Ishikawa (cell line): ENCODE measurements around the gene NR3C1.

Source experiments
- CEBPB ChIP-seq: IDR thresholded peaks from 2 replicates; pipeline ENCODE4 v1.6.1; 2012
- CREB1 ChIP-seq: IDR thresholded peaks from 2 replicates; pipeline ENCODE4 v1.6.1; 2012; ENCODE audit warnings: low read depth
- EGR1 ChIP-seq: IDR thresholded peaks from 2 replicates; pipeline ENCODE4 v1.6.1; 2012
- EP300 ChIP-seq: IDR thresholded peaks from 2 replicates; pipeline ENCODE4 v1.6.1; 2012; ENCODE audit warnings: borderline replicate concordance
- FOXM1 ChIP-seq: IDR thresholded peaks from 2 replicates; pipeline ENCODE4 v1.6.1; 2012; ENCODE audit warnings: low read depth, borderline replicate concordance
- MAX ChIP-seq: IDR thresholded peaks from 2 replicates; pipeline ENCODE4 v1.6.1; 2012
- NFIC ChIP-seq: IDR thresholded peaks from 2 replicates; pipeline ENCODE4 v1.6.1; 2012
- RAD21 ChIP-seq: IDR thresholded peaks from 2 replicates; pipeline ENCODE4 v1.6.1; 2012; ENCODE audit warnings: low read depth
- REST ChIP-seq: IDR thresholded peaks from 2 replicates; pipeline ENCODE4 v1.6.1; 2012; ENCODE audit warnings: low read depth, mild to moderate bottlenecking
- TAF1 ChIP-seq: IDR thresholded peaks from 2 replicates; pipeline ENCODE4 v1.6.1; 2012; ENCODE audit warnings: low read depth, mild to moderate bottlenecking
- TCF12 ChIP-seq: IDR thresholded peaks from 2 replicates; pipeline ENCODE4 v1.6.1; 2012; ENCODE audit warnings: low read depth
- TEAD4 ChIP-seq: IDR thresholded peaks from 2 replicates; pipeline ENCODE4 v1.6.1; 2012
- YY1 ChIP-seq: IDR thresholded peaks from 2 replicates; pipeline ENCODE4 v1.6.1; 2012; ENCODE audit warnings: low read depth
- ZBTB7A ChIP-seq: IDR thresholded peaks from 2 replicates; pipeline ENCODE4 v1.6.1; 2012; ENCODE audit warnings: low read depth
- TF ChIP-seq, protein P1 (sequence below): IDR thresholded peaks from 2 replicates; pipeline ENCODE4 v1.6.1; 2012

Gene NR3C1

GRCh38 chr5:143379606-143380005 lies 23.9 kb downstream of the NR3C1 start:
- no peak for TF ChIP-seq TCF12
- no peak for TF ChIP-seq MAX
- TF ChIP-seq YY1, result no peak
- no peak for TF ChIP-seq EGR1
- no peak for TF ChIP-seq NFIC

GRCh38 chr5:143376911-143377813 lies 26.3 kb downstream of the NR3C1 start:
- no peak for TF ChIP-seq CEBPB
- no peak for TF ChIP-seq TCF12
- no peak for TF ChIP-seq ZBTB7A
- TF ChIP-seq TAF1, result no peak
- TF ChIP-seq REST, result no peak
- no peak for TF ChIP-seq YY1
- TF ChIP-seq FOXM1, result no peak
- no peak for TF ChIP-seq EGR1
- TF ChIP-seq RAD21, result no peak
- TF ChIP-seq, protein P1, sequence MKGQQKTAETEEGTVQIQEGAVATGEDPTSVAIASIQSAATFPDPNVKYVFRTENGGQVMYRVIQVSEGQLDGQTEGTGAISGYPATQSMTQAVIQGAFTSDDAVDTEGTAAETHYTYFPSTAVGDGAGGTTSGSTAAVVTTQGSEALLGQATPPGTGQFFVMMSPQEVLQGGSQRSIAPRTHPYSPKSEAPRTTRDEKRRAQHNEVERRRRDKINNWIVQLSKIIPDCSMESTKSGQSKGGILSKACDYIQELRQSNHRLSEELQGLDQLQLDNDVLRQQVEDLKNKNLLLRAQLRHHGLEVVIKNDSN, result no peak
- TF ChIP-seq CREB1, result no peak
- no peak for TF ChIP-seq EP300
- TF ChIP-seq MAX, result no peak
- TF ChIP-seq TEAD4, result no peak
- TF ChIP-seq NFIC, result no peak

DNA sequence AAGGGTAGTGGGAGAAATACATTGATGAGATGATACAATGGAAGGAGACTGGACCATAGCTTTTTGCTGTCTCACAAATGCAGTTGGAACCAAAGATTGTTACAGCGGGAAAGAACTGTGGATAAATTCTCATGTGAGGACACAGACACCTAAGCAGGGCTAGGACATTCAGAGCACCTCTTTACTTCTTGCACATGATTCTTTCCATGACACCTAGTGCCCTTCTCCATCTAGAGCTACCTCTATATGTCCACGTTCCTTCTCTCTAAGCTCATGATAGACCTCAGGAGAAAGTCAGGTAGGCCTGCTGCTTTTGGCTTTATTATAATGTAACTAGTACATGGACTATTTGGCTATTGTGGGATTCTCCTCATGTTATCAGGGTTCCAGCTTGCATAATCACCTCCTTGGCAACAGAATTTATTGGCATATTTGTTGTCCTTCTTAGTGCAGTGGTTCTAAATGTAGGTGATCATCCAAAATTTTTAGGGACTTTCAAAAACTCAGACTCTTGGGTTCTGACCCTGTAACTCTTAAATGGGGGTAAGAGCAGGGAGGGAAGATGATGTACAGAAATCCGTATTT lies 27.2 kb downstream of the NR3C1 start:
- TF ChIP-seq TEAD4, result no peak

- no peak for TF ChIP-seq NFIC
- no peak for TF ChIP-seq ZBTB7A
- TF ChIP-seq CREB1, result no peak
- TF ChIP-seq TAF1, result no peak
- no peak for TF ChIP-seq YY1
- no peak for TF ChIP-seq RAD21
- no peak for TF ChIP-seq EP300
- TF ChIP-seq TEAD4, result no peak
- TF ChIP-seq MAX, result no peak
- TF ChIP-seq FOXM1, result no peak
Measured at GRCh38 chr5:143374496-143375217, 28.8 kb downstream of the NR3C1 start.

GRCh38 chr5:143373076-143373475 lies 30.4 kb downstream of the NR3C1 start:
- TF ChIP-seq, protein P1, result no peak
- TF ChIP-seq EGR1 (no peak), REST (no peak), MAX (no peak)
